ENCODE data around the gene SMG6. TPM values are rescaled to one million over a fixed set of nuclear protein-coding genes. Genes with fewer than 3 reads are reported as not detected.
"Not testable (repeated sequence)": the region's sequence is repeated elsewhere in the genome, so short reads cannot be mapped to it uniquely, and the experiment has no call there.

The SMG6 gene
- total and polyA plus RNA-seq, 8 donors = 8.4 to 19.8 (median 12.1) TPM

DNA sequence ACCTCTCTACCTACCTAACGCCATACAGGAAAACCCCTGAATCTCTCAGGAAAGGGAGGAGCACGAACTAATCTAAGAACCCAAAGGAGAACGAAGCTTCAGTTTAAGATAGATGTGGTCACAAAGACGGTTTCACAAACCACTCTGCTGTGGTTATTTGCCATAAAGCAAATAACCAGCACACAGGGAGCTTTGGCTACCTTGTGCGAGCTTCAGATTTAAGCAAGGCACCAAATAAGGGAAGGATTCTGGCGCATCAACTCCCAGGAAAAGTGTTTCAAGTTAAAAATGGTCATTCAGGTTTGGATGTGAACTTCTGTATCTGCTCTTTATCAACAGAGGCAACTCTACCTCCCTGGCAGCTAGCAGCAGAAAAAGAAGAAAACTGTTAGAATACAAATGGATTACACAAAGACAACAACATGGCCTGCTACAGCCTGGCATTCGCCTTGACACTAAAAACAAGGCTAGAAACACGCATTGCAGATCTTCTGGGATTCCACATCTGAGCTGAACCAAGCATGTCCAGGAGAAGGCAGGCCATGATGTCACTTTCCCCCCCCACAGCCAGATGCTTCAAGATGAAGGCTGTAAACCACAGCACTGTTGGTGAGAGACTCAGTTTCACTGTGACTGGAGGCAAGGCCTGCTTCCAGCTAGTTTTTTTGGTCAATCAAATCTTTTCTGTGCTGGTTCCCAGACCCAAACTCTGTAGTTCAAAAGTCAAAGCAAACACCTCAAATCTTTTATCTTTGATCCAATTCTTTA is 43.6 kb downstream of the SMG6 start:
- no peak for DNase-seq
- no peak for FAIRE-seq
- Histone ChIP-seq H3K4me1 (no peaks in the 10 kb centered on the region), H3K27ac (no peak overlapping the region), H3K9me3 (no peaks in the 10 kb centered on the region), H3K4me3 (no peak overlapping the region), H3K36me3 (peaks cover 0 to 4% (median 4%) of the 10 kb centered on the region in 3 donors), H3K27me3 (no peaks in the 10 kb centered on the region)
- TF ChIP-seq, protein P1, sequence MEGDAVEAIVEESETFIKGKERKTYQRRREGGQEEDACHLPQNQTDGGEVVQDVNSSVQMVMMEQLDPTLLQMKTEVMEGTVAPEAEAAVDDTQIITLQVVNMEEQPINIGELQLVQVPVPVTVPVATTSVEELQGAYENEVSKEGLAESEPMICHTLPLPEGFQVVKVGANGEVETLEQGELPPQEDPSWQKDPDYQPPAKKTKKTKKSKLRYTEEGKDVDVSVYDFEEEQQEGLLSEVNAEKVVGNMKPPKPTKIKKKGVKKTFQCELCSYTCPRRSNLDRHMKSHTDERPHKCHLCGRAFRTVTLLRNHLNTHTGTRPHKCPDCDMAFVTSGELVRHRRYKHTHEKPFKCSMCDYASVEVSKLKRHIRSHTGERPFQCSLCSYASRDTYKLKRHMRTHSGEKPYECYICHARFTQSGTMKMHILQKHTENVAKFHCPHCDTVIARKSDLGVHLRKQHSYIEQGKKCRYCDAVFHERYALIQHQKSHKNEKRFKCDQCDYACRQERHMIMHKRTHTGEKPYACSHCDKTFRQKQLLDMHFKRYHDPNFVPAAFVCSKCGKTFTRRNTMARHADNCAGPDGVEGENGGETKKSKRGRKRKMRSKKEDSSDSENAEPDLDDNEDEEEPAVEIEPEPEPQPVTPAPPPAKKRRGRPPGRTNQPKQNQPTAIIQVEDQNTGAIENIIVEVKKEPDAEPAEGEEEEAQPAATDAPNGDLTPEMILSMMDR (IDR thresholded peaks at IDR 0.05) = no peak
- 85 to 86% methylated on average over 8 of the region's 8 CpGs for WGBS, 2 donors
- intact Hi-C loops (cut with DNase I) = no loop called here
- ATAC-seq = no peak

DNA sequence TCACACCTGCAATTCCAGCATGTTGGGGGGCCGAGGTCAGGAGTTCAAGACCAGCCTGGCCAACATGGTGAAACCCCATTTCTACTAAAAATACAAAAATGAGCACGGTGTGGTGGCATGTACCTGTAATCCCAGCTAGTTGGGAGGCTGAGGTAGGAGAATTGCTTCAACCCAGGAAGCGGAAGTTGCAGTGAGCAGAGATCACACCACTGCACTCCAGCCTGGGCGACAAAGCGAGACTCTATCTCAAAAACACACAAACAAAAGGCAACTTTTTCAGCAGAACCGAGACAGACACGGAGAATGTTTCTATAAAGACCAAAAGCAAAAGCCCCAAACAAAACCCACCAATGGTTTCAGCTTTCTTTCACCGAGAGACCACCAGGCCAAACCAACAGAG is 44.8 kb downstream of the SMG6 start:
- H3K27me3 ChIP-seq; H3K36me3 ChIP-seq; H3K4me1 ChIP-seq; intact Hi-C loops (cut with DNase I); H3K4me3 ChIP-seq; FAIRE-seq; ATAC-seq; H3K9me3 ChIP-seq; DNase-seq; H3K27ac ChIP-seq: not testable (repeated sequence)
- WGBS, 2 donors = 96 to 97% methylated on average over 8 of the region's 8 CpGs

DNA sequence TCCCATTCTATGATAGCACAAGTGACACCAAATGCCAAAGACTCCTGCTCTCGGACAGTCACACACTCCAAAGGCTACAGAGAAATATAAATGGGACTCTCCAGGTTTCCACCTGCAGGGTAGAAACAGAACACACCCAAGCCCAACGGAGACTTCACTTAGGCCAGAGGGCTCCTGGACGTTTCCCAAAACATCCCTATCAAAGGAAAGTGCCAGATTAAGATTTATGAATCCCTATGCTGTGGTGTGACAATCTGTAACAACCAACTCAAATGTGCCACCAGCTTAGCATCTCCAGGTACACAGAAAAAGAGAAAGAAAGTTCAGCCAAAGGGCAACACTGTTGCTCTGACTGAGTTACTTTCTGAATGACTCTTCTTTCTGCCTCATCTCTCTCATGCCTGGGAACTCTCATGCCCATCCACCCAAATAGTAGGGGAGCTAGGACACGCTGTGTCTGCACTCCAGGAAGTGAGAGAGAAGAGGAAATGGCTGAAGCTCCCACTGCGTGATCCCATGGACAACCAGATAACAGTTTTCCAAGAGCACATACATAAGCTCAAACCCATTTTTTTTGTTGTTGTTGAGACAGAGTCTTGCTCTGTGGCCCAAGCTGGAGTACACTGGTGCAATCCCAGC is 49.7 kb downstream of the SMG6 start:
- Histone ChIP-seq H3K27ac (no peak overlapping the region), H3K36me3 (peaks cover 0 to 4% (median 0%) of the 10 kb centered on the region in 3 donors), H3K9me3 (no peaks in the 10 kb centered on the region), H3K4me3 (no peak overlapping the region), H3K27me3 (no peaks in the 10 kb centered on the region), H3K4me1 (no peaks in the 10 kb centered on the region)
- FAIRE-seq (no peak), ATAC-seq (no peak), DNase-seq (no peak)
- intact Hi-C loops (cut with DNase I) = no loop called here
- WGBS, 2 donors = 69 to 70% methylated on average over 5 of the region's 5 CpGs
- TF ChIP-seq, protein P1 (IDR thresholded peaks at IDR 0.05) = no peak

DNA sequence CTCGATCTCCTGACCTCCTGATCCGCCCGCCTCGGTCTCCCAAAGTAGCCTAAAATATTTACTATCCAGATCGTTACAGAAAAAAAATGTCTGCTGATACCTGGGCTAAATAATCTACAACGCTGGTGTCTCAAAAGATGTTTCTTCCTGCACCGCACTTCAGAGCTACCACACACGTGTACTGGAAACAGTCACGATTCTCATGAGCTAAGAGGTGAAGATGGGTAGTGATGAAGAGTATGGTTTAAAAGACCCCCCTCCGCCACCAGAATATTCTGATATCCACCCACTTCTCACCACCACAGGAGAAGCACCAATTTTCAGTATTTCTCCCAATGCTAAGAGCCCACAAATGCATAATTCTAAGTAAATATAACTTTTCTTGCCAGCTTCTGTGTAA is 50.2 kb downstream of the SMG6 start:
- no peak overlapping the region for H3K4me3 ChIP-seq
- H3K9me3 ChIP-seq = no peaks in the 10 kb centered on the region
- FAIRE-seq (no peak), ATAC-seq (no peak), DNase-seq (no peak)
- TF ChIP-seq, protein P1 (IDR thresholded peaks at IDR 0.05) = no peak
- peaks cover 0 to 4% (median 0%) of the 10 kb centered on the region in 3 donors for H3K36me3 ChIP-seq
- intact Hi-C loops (cut with DNase I) = no loop called here
- H3K27me3 ChIP-seq = no peaks in the 10 kb centered on the region
- 85 to 93% methylated on average over 10 of the region's 10 CpGs for WGBS, 2 donors
- no peak overlapping the region for H3K27ac ChIP-seq
- H3K4me1 ChIP-seq = peaks cover 0 to 3% (median 0%) of the 10 kb centered on the region in 3 donors

DNA sequence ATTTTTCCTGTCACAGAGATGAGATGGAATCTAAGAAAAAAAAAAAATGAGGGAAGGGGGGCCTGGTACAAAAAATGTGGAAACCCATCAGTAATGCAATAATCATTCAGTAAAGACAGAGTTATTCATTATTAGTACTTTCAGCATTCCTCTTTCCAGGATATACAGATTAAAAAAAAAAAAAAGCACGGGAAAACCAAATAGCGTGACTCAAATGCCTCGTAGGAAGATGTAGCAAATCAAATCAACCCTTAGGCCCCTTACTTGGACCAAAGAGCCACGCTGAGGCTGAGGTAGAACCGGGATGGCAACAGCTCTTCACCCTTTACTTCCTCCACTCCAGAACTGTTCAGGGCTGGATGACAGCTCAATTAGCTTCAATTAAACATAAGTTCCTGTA is 52.5 kb downstream of the SMG6 start:
- Histone ChIP-seq H3K4me3 (no peak overlapping the region), H3K36me3 (peaks cover 0 to 4% (median 0%) of the 10 kb centered on the region in 3 donors), H3K9me3 (no peaks in the 10 kb centered on the region), H3K27ac (no peak overlapping the region), H3K4me1 (peaks cover 0 to 5% (median 0%) of the 10 kb centered on the region in 3 donors), H3K27me3 (no peaks in the 10 kb centered on the region)
- TF ChIP-seq, protein P1 (IDR thresholded peaks at IDR 0.05) = no peak
- FAIRE-seq (no peak), DNase-seq (no peak), ATAC-seq (no peak)
- intact Hi-C loops (cut with DNase I) = no loop called here
- 81 to 84% methylated on average over 5 of the region's 5 CpGs for WGBS, 2 donors
